Neural crest cell (in vitro differentiated cells): ENCODE measurements around the gene B4GALNT3. TPM values are rescaled to one million over a fixed set of nuclear protein-coding genes. Genes with fewer than 3 reads are reported as not detected.

Experiments used
- DNase-seq: peaks from one replicate; pipeline ENCODE4 v3.0.0; 2021; ENCODE audit warnings: low read depth, mixed read lengths, low spot score
- H3K27ac Mint-ChIP-seq: one replicate; pipeline ENCODE4 v1.8.0; 2021; ENCODE audit warnings: mild to moderate bottlenecking, mixed read lengths; ENCODE audit not compliant: unreplicated experiment
- H3K27me3 Mint-ChIP-seq: 2 replicates; pipeline ENCODE4 v1.8.0; 2021; ENCODE audit warnings: low read depth, mild to moderate bottlenecking, mixed read lengths
- H3K36me3 Mint-ChIP-seq: 2 replicates; pipeline ENCODE4 v1.8.0; 2021; ENCODE audit warnings: low read depth, mild to moderate bottlenecking, mixed read lengths
- H3K4me1 Mint-ChIP-seq: 2 replicates; pipeline ENCODE4 v1.8.0; 2021; ENCODE audit warnings: mixed read lengths
- H3K4me3 Mint-ChIP-seq: one replicate; pipeline ENCODE4 v1.8.0; 2021; ENCODE audit warnings: mild to moderate bottlenecking, mixed read lengths
- H3K9me3 Mint-ChIP-seq: 2 replicates; pipeline ENCODE4 v1.8.0; 2021; ENCODE audit warnings: mixed read lengths
- CTCF ChIP-seq: fragments of 200-600 bp; sonication (generic); conservative IDR thresholded peaks from 2 replicates; pipeline ENCODE4 v1.5.0; 2021; ENCODE audit warnings: antibody characterized with exemption, mild to moderate bottlenecking
- total RNA-seq: library from RNA; stranded (reverse); gene quantifications from 2 replicates; pipeline ENCODE4 v1.2.1, GENCODE V29; 2021

Gene B4GALNT3
- total RNA-seq, 1 donor from 2014 or later = 2.6 TPM

GRCh38 chr12:597926-598568 lies 138.3 kb downstream of the B4GALNT3 start:
- Mint-ChIP-seq H3K27me3 (peaks cover 5% of the 10 kb centered on the region), H3K27ac (no peak overlapping the region), H3K4me1 (no peaks in the 10 kb centered on the region), H3K9me3 (no peaks in the 10 kb centered on the region), H3K4me3 (no peak overlapping the region), H3K36me3 (no peaks in the 10 kb centered on the region)
- no peak for DNase-seq
- TF ChIP-seq CTCF = no peak

- Mint-ChIP-seq H3K9me3 (no peaks in the 10 kb centered on the region), H3K36me3 (no peaks in the 10 kb centered on the region), H3K4me3 (no peak overlapping the region), H3K27ac (no peak overlapping the region), H3K27me3 (no peaks in the 10 kb centered on the region), H3K4me1 (no peaks in the 10 kb centered on the region)
- no peak for DNase-seq
- no peak for TF ChIP-seq CTCF
Measured at GRCh38 chr12:599756-600155, 140.0 kb downstream of the B4GALNT3 start.

GRCh38 chr12:601976-602699 lies 142.4 kb downstream of the B4GALNT3 start:
- TF ChIP-seq CTCF = no peak
- Mint-ChIP-seq H3K4me3 (no peak overlapping the region), H3K4me1 (no peaks in the 10 kb centered on the region), H3K36me3 (no peaks in the 10 kb centered on the region), H3K27ac (no peak overlapping the region), H3K27me3 (no peaks in the 10 kb centered on the region), H3K9me3 (no peaks in the 10 kb centered on the region)
- no peak for DNase-seq

GRCh38 chr12:602700-603068 lies 142.9 kb downstream of the B4GALNT3 start:
- H3K4me1 Mint-ChIP-seq = no peaks in the 10 kb centered on the region
- no peak for DNase-seq
- no peak overlapping the region for H3K4me3 Mint-ChIP-seq
- no peak overlapping the region for H3K27ac Mint-ChIP-seq
- H3K36me3 Mint-ChIP-seq = no peaks in the 10 kb centered on the region
- H3K27me3 Mint-ChIP-seq = no peaks in the 10 kb centered on the region
- no peak for TF ChIP-seq CTCF
- no peaks in the 10 kb centered on the region for H3K9me3 Mint-ChIP-seq

- Mint-ChIP-seq H3K36me3 (no peaks in the 10 kb centered on the region), H3K4me1 (peaks cover 2% of the 10 kb centered on the region), H3K9me3 (no peaks in the 10 kb centered on the region), H3K27me3 (no peaks in the 10 kb centered on the region), H3K4me3 (no peak overlapping the region), H3K27ac (no peak overlapping the region)
- no peak for TF ChIP-seq CTCF
- no peak for DNase-seq
Measured at GRCh38 chr12:604956-605355, 145.2 kb downstream of the B4GALNT3 start.
